Calu3 (cell line): ENCODE measurements around the gene SKP2. TPM values are rescaled to one million over a fixed set of nuclear protein-coding genes. Genes with fewer than 3 reads are reported as not detected.
"Not testable (repeated sequence)": the region's sequence is repeated elsewhere in the genome, so short reads cannot be mapped to it uniquely, and the experiment has no call there.

Source experiments
- BruUV-seq: library from RNA; stranded (reverse); fragments of 400-500 nt; replicated peaks from 2 replicates; lab custom pipeline; 2021; lab: Mats Ljungman, UMichigan
- CTCF ChIA-PET: fragments of 300-600 bp; sonication (Branson Sonifier 250); formaldehyde crosslinking; loops from one replicate; lab custom pipeline; 2022; ENCODE audit warnings: antibody characterized with exemption; lab: Charles Lee
- DNase-seq: peaks from one replicate; pipeline ENCODE4 v3.0.0; 2022
- H3K27ac Mint-ChIP-seq: one replicate; pipeline ENCODE4 v1.8.0; 2022; ENCODE audit warnings: mixed read lengths; ENCODE audit not compliant: unreplicated experiment
- H3K27me3 Mint-ChIP-seq: one replicate; pipeline ENCODE4 v1.8.0; 2022; ENCODE audit warnings: mixed read lengths; ENCODE audit not compliant: unreplicated experiment
- H3K36me3 Mint-ChIP-seq: one replicate; pipeline ENCODE4 v1.8.0; 2022; ENCODE audit warnings: mild to moderate bottlenecking, moderate library complexity, mixed read lengths; ENCODE audit not compliant: insufficient read depth, unreplicated experiment
- H3K4me1 Mint-ChIP-seq: one replicate; pipeline ENCODE4 v1.8.0; 2022; ENCODE audit warnings: mild to moderate bottlenecking, low read depth, mixed read lengths; ENCODE audit not compliant: unreplicated experiment
- H3K4me3 Mint-ChIP-seq: one replicate; pipeline ENCODE4 v1.8.0; 2022; ENCODE audit warnings: mild to moderate bottlenecking, low read depth, moderate library complexity, mixed read lengths; ENCODE audit not compliant: unreplicated experiment
- H3K9me3 Mint-ChIP-seq: one replicate; pipeline ENCODE4 v1.8.0; 2022; ENCODE audit warnings: low read depth, mixed read lengths; ENCODE audit not compliant: unreplicated experiment
- CTCF ChIP-seq: fragments of 200-600 bp; IDR thresholded peaks from one replicate; pipeline ENCODE4 v1.8.0; 2022; ENCODE audit warnings: antibody characterized with exemption; ENCODE audit not compliant: unreplicated experiment
- intact Hi-C: fragments of 100-400 bp; cut with micrococcal nuclease; formaldehyde crosslinking; loops from one replicate; pipeline ENCODE4 v1.10.0; 2022; ENCODE audit not compliant: unreplicated experiment
- total RNA-seq: library from RNA; stranded (reverse); gene quantifications from 2 replicates; pipeline ENCODE4 v1.2.3, GENCODE V29; 2022

Gene SKP2
- total RNA-seq, 1 experiment from 2014 or later, result 26.1 TPM

- no peaks in the 10 kb centered on the region for H3K9me3 Mint-ChIP-seq
- no TSS peak for BruUV-seq
- intact Hi-C loops, result no loop called here
- no peaks in the 10 kb centered on the region for H3K36me3 Mint-ChIP-seq
- no peak for TF ChIP-seq CTCF
- CTCF ChIA-PET, result no interaction called here
- no peak overlapping the region for H3K27ac Mint-ChIP-seq
- no peak overlapping the region for H3K4me3 Mint-ChIP-seq
- no peaks in the 10 kb centered on the region for H3K27me3 Mint-ChIP-seq
- DNase-seq, result no peak
- no peaks in the 10 kb centered on the region for H3K4me1 Mint-ChIP-seq
These were observed 26.0 kb upstream of the SKP2 start for GRCh38 chr5:36125868-36126267.

GRCh38 chr5:36128795-36129194 is 23.1 kb upstream of the SKP2 start:
- Mint-ChIP-seq H3K4me1 (no peaks in the 10 kb centered on the region), H3K36me3 (no peaks in the 10 kb centered on the region), H3K4me3 (no peak overlapping the region), H3K27me3 (no peaks in the 10 kb centered on the region), H3K9me3 (no peaks in the 10 kb centered on the region), H3K27ac (no peak overlapping the region)
- intact Hi-C loops, result no loop called here
- no TSS peak for BruUV-seq
- no peak for TF ChIP-seq CTCF
- no peak for DNase-seq
- CTCF ChIA-PET, result no interaction called here

GRCh38 chr5:36129666-36130065 is 22.2 kb upstream of the SKP2 start:
- DNase-seq, H3K36me3 Mint-ChIP-seq, H3K27me3 Mint-ChIP-seq, H3K9me3 Mint-ChIP-seq, CTCF ChIA-PET, H3K4me1 Mint-ChIP-seq, intact Hi-C loops, BruUV-seq, H3K27ac Mint-ChIP-seq, H3K4me3 Mint-ChIP-seq: not testable (repeated sequence)

- H3K27ac Mint-ChIP-seq, intact Hi-C loops, H3K4me1 Mint-ChIP-seq, H3K36me3 Mint-ChIP-seq, BruUV-seq, H3K4me3 Mint-ChIP-seq, H3K9me3 Mint-ChIP-seq, H3K27me3 Mint-ChIP-seq, DNase-seq: not testable (repeated sequence)
- CTCF ChIA-PET, result interaction anchor here (0.5 kb wide), 1 partner anchor 1607 kb away, joined by 3 read pairs; no protein-coding TSS in a partner anchor
These were observed 18.9 kb upstream of the SKP2 start for GRCh38 chr5:36133009-36133408.

GRCh38 chr5:36135988-36136387 is 15.9 kb upstream of the SKP2 start:
- no peaks in the 10 kb centered on the region for H3K27me3 Mint-ChIP-seq
- H3K36me3 Mint-ChIP-seq, result no peaks in the 10 kb centered on the region
- H3K27ac Mint-ChIP-seq, result no peak overlapping the region
- no peaks in the 10 kb centered on the region for H3K4me1 Mint-ChIP-seq
- intact Hi-C loops, result no loop called here
- DNase-seq, result no peak
- H3K4me3 Mint-ChIP-seq, result no peak overlapping the region
- no peak for TF ChIP-seq CTCF
- CTCF ChIA-PET, result no interaction called here
- no TSS peak for BruUV-seq
- peaks cover 2% of the 10 kb centered on the region for H3K9me3 Mint-ChIP-seq
